Activated CD8-positive, alpha-beta memory T cell treated with anti-CD3 and anti-CD28 coated beads for 4 hours (primary cell): ENCODE results near the gene SUV39H2.
"Not testable (repeated sequence)": the region's sequence is repeated elsewhere in the genome, so short reads cannot be mapped to it uniquely, and the experiment has no call there.

Experiments
- DNase-seq, 2 donors: peaks; one replicate each; pipeline ENCODE4 v3.0.0-alpha.2; 2020; ENCODE audit warnings: low read depth in 2 of 2

The SUV39H2 gene

DNA sequence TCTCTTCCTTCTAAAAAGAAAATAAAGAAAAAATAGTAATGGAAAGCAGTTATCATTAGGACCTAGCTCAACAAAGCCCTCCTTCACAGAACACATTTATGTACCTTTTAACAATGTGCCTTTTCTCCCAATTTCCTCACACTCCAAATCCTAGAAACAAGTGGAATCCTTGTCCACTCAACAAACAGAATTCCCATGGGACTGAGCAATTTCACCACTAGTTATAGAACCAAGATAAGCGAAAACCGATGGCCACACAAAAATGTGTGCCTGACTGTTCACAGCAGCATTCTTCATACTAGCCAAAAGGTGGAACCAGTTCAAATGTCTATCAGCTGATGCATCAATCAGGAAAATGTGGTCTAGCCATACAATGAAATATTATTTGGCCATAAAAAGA lies 57.9 kb downstream of the SUV39H2 start:
- no peak for DNase-seq

DNA sequence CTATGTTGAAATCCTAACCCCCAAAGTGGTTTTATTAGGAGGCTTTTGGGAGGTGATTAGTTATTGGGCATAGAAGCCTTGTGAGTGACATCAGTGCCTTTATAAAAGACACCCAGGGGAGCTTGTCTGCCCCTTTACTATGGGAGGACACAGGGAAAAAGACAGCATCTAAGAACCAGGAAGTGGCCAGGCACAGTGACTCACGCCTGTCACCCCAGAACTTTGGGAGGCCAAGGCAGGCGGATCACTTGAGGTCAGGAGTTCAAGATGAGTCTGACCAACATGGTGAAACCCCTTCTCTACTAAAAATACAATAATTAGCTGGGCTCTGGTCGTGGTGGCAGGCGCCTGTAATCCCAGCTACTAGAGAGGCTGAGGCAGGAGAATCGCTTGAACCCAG lies 60.3 kb downstream of the SUV39H2 start:
- DNase-seq: not testable (repeated sequence)

DNA sequence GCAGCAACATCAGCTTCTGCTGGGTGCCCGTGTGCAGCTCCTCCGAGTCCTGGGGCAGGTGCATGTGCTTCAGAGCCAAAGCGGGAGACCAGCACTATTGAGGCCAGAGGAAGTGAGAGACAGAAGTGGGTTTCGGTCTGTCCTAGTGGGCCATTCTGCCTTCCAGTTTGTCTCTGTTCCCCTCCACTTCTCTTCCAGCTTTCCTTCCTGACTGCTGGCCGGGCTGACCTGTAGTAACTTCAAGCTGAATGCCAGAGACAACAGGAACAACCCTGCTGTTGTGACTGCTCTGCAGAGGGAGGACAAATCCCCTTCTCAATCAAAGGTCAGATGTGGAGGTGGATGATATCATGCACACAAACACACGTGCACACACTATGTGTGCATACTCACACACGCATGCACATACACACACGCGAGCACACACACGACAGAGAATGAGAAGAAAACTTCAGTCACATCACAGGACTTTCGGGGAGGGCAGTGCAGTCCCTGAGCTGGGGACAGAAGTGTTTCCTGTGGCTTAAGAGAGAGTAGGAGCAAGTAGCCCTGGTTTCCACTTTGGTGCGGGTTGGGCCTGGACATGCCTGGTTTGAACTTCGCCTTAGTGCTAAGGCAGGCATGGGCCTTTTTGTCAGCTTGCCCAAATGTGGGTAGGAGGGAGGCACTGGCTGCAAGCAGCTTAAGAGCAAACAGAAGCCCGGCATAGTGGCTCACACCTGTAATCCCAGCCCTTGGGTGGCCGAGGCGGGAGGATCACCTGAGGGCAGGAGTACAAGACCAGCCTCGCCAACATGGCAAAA lies 63.7 kb downstream of the SUV39H2 start:
- DNase-seq: not testable (repeated sequence)

DNA sequence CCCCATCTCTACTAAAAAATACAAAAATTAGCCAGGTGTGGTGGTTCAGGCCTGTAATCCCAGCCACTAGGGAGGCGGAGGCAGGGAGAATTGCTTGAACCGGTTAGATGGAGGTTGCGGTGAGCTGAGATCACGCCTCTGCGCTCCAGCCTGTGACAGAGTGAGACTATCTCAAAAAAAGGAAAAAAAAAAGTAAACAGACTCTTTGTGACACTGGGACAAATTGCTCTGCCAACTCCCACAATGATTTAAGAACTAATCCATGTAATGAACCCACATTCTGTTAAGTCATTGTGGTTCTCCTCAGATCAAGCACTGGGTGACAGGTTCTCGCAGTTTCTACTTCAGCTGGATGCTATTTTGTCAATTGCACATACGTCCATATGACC lies 64.3 kb downstream of the SUV39H2 start:
- DNase-seq: not testable (repeated sequence)

DNA sequence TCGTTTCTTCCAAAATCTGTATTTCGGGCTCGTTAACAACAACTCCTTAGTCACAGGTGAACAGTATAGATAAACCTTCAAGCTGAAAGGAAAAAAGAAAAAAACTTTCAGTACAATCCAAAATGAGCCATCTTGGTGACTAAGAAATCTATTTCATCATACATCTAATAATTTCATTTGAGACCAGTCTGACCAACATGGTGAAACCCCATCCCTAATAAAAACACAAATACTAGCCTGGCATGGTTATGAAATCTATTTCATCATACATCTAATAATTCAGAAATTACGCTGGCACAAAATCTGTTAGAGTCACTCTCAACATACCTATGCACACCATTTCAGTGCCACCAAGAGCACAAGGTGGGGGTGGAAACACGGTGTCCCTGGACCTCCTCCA lies 66.4 kb downstream of the SUV39H2 start:
- DNase-seq: no peak

DNA sequence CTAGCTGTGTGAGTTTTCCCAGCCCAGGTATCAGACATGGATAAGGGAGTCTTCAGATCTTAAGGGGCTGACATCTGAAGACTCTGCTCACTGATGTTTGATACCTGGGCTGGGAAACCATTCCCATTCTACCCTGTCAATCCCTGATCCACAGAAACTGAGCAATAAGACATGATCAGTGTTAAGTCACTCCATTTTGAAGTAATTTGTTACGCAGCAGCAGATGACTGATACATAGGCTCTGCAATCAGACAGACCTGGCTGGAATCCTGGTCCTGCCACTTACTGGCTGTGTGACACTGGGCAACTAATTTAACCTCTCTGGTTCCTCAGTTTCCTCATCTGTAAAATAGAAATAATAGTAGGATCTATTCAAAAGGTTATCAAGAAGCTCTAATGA lies 68.6 kb downstream of the SUV39H2 start:
- no peak for DNase-seq

DNA sequence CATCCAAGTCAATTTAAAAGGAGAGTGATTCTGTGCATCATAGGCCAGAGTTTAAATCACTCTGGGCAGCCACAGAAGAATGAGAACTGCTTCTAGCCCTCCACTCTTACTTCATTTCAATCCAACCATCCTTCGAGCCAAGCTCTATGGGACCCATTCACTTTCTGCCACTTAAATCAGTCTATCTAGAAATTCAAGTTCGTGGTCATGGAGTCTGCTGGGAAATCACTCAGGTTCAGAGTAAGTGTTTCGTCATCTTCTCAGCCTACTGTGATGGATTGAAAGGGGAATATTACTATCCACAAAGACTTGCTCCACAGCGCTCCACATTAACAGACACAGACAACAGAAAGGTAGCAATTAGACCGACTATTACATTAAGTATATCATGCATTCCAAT lies 70.6 kb downstream of the SUV39H2 start:
- no peak for DNase-seq

DNA sequence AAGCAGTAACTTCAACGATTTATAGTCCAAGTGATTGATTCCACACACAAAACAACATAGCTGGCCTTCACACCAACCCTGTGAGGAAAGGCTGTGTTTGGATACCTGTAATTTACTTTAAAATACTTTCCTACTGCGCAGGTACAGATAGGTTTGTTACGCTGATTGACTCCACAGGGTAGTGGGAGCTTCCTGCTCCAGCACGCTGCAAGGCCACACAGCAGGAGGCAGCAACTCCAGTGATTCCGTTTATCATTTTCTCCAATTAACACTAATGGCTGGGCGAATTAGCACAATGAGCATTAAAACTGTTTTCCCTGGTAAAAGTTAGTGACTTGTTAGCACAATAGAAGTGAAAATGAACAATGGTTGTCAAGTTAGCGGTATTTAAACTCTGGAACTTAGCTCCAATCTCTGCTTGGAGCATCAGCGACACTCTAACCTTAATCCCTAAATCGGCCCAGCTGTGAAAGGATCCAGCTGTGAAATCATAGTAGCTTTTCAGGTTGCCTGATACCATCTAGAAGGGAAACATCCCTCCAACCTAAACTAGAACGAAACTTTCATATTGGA lies 74.3 kb downstream of the SUV39H2 start:
- no peak for DNase-seq

DNA sequence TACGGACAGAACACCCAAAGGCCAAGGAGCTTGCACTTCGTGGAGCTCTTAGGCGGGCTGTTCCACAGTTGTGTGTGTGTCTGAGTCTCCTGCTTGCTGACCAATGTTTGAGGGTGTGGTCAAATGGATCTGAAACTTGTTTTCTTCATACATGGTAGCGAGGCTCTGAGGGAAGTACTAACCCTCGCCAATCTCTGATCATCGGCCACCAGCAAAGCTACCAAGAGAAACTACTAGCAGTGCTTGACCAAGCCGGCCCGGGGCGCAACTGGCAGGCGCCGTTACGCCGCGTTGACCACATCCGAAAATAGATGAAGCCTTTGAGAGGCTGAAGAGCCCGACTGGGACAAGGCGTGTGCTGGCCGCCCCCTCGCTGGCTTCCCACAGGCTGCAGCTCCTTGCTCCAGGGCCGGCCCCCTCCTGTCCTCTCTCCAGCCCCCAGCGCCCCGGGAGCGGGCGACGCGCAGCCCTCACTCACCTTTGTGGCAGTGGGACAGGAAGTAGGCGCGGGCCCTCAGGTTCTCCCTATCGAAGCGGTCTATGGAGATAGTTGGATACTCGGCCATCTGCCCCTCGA lies 74.8 kb downstream of the SUV39H2 start:
- no peak for DNase-seq
